A549 (cell line): ENCODE measurements around the gene SPINK7.

Experiments
- CHD2 ChIP-seq: fragments of 150-350 bp; IDR thresholded peaks from 2 replicates; pipeline ENCODE4 v1.6.1; 2014; ENCODE audit warnings: low read length; ENCODE audit not compliant: partially characterized antibody
- EHF ChIP-seq: fragments of 250-450 bp; sonication (Bioruptor Pico); IDR thresholded peaks from 2 replicates; pipeline ENCODE4 v1.5.0; 2020; ENCODE audit warnings: mild to moderate bottlenecking
- EP300 ChIP-seq, 2 experiments: fragments of >200 bp; sonication (Bioruptor Twin); formaldehyde crosslinking; IDR thresholded peaks; 2 replicates in 1 of 2; 3 replicates in 1 of 2; pipeline ENCODE4 v1.6.1; 2016 to 2017
- HDAC2 ChIP-seq: fragments of 200-600 bp; sonication (generic); IDR thresholded peaks from 2 replicates; pipeline ENCODE4 v1.6.1; 2016
- RFX5 ChIP-seq: fragments of 450-650 bp; IDR thresholded peaks from 2 replicates; pipeline ENCODE4 v1.7.1; 2014; ENCODE audit warnings: antibody characterized with exemption, mild to moderate bottlenecking, moderate library complexity
- TP53 ChIP-seq: fragments of 250-450 bp; sonication (Bioruptor Pico); IDR thresholded peaks from 2 replicates; pipeline ENCODE4 v1.5.0; 2021; ENCODE audit warnings: mild to moderate bottlenecking, moderate library complexity
- TF ChIP-seq, protein P1 (sequence below): fragments of >200 bp; sonication (Bioruptor Twin); formaldehyde crosslinking; IDR thresholded peaks from 3 replicates; pipeline ENCODE4 v1.5.1; 2016

DNA sequence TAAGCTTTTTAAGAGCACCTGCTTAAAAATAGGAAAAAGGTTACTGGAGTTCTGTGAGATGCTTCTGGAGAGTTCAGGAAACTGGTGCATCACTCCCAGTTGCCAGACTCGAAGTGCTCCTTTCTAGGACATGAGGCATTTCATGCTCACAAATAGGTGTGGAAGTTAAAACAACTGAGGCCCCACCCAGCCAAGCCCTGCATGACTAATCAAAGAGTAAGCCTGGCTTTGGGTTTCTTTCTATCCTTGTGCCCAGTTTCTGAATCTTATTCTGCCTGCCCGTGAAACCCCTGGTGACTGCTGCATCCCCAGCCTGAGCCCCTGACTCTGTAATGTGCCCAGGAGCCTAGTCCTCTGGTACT is 30.8 kb downstream of the SPINK7 start:
- TF ChIP-seq, protein P1, sequence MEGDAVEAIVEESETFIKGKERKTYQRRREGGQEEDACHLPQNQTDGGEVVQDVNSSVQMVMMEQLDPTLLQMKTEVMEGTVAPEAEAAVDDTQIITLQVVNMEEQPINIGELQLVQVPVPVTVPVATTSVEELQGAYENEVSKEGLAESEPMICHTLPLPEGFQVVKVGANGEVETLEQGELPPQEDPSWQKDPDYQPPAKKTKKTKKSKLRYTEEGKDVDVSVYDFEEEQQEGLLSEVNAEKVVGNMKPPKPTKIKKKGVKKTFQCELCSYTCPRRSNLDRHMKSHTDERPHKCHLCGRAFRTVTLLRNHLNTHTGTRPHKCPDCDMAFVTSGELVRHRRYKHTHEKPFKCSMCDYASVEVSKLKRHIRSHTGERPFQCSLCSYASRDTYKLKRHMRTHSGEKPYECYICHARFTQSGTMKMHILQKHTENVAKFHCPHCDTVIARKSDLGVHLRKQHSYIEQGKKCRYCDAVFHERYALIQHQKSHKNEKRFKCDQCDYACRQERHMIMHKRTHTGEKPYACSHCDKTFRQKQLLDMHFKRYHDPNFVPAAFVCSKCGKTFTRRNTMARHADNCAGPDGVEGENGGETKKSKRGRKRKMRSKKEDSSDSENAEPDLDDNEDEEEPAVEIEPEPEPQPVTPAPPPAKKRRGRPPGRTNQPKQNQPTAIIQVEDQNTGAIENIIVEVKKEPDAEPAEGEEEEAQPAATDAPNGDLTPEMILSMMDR, result no peak
- TF ChIP-seq TP53 (CRISPR knock-in tag), result no peak
- TF ChIP-seq EHF (CRISPR knock-in tag), result no peak
- no peak for TF ChIP-seq CHD2
- no peak for TF ChIP-seq HDAC2
- TF ChIP-seq RFX5, result no peak
- TF ChIP-seq EP300 (IDR thresholded peaks at IDR 0.05), result no peak
